HEK293 (cell line): ENCODE data around the gene SPEM3.

Experiments
- CTCF ChIA-PET: fragments of 350-600 bp; formaldehyde crosslinking; extraction: SDS; loops from one replicate; lab custom pipeline; 2021; ENCODE audit warnings: antibody characterized with exemption; lab: Yijun Ruan, JAX
- POLR2A ChIA-PET: fragments of 300-600 bp; formaldehyde crosslinking; extraction: SDS; loops from one replicate; lab custom pipeline; 2020; ENCODE audit warnings: antibody characterized with exemption, inconsistent platforms; lab: Yijun Ruan, JAX
- H3K27ac ChIP-seq: fragments of 200-500 bp; sonication (Bioruptor generic); 2 replicates; pipeline ENCODE4 v1.5.1; 2014; ENCODE audit warnings: low read depth, low read length, control low read depth, inconsistent platforms; ENCODE audit errors: extremely low read depth
- H3K36me3 ChIP-seq, 2 experiments: fragments of 200-500 bp in 1 of 2; sonication (Bioruptor generic) in 1 of 2; 1 replicate in 1 of 2; 2 replicates in 1 of 2; pipeline ENCODE4 v1.5.1; 2014 to 2017; ENCODE audit warnings: inconsistent platforms in 2 of 2, low read length in 2 of 2; ENCODE audit not compliant: control insufficient read depth in 2 of 2, insufficient read depth in 1 of 2
- H3K4me1 ChIP-seq: fragments of 200-500 bp; sonication (Bioruptor generic); 2 replicates; pipeline ENCODE4 v1.5.1; 2014; ENCODE audit warnings: mild to moderate bottlenecking, low read length, inconsistent platforms; ENCODE audit not compliant: control insufficient read depth, insufficient read depth
- H3K4me3 ChIP-seq: 2 replicates; pipeline ENCODE4 v1.5.1; 2011; ENCODE audit warnings: low read depth, mild to moderate bottlenecking, control low read depth, low read length, moderate library complexity
- H3K9me3 ChIP-seq: fragments of 200-500 bp; sonication (Bioruptor generic); 2 replicates; pipeline ENCODE4 v1.5.1; 2014; ENCODE audit warnings: low read depth, low read length, inconsistent platforms; ENCODE audit not compliant: control insufficient read depth, insufficient read depth
- EGR2 ChIP-seq: fragments of 450-650 bp; formaldehyde crosslinking; IDR thresholded peaks from 2 replicates; pipeline ENCODE4 v1.5.1; 2016; ENCODE audit warnings: low read depth, missing biosample characterization, missing genetic modification characterization
- KLF16 ChIP-seq: fragments of 450-650 bp; formaldehyde crosslinking; IDR thresholded peaks from 2 replicates; pipeline ENCODE4 v1.5.1; 2017; ENCODE audit warnings: missing biosample characterization, missing genetic modification characterization
- KLF8 ChIP-seq: fragments of 450-650 bp; formaldehyde crosslinking; IDR thresholded peaks from 2 replicates; pipeline ENCODE4 v1.5.1; 2016; ENCODE audit warnings: missing biosample characterization, missing genetic modification characterization
- ZBTB20 ChIP-seq: fragments of 450-650 bp; formaldehyde crosslinking; IDR thresholded peaks from 2 replicates; pipeline ENCODE4 v1.5.1; 2016; ENCODE audit warnings: missing biosample characterization, missing genetic modification characterization
- ZFHX2 ChIP-seq: fragments of 450-650 bp; formaldehyde crosslinking; conservative IDR thresholded peaks from 2 replicates; pipeline ENCODE4 v1.5.1; 2016; ENCODE audit warnings: missing biosample characterization, missing genetic modification characterization
- ZNF169 ChIP-seq: fragments of 450-650 bp; formaldehyde crosslinking; IDR thresholded peaks from 2 replicates; pipeline ENCODE4 v1.5.1; 2016; ENCODE audit warnings: missing biosample characterization, missing genetic modification characterization
- ZNF202 ChIP-seq: fragments of 450-650 bp; formaldehyde crosslinking; IDR thresholded peaks from 2 replicates; pipeline ENCODE4 v1.5.1; 2016; ENCODE audit warnings: missing biosample characterization, missing genetic modification characterization, borderline replicate concordance
- ZNF266 ChIP-seq: fragments of 450-650 bp; formaldehyde crosslinking; IDR thresholded peaks from 2 replicates; pipeline ENCODE4 v1.5.1; 2016; ENCODE audit warnings: missing biosample characterization, missing genetic modification characterization, low read depth
- ZNF423 ChIP-seq: fragments of 450-650 bp; formaldehyde crosslinking; IDR thresholded peaks from 2 replicates; pipeline ENCODE4 v1.5.1; 2016; ENCODE audit warnings: missing biosample characterization, missing genetic modification characterization
- ZNF501 ChIP-seq: fragments of 450-650 bp; formaldehyde crosslinking; IDR thresholded peaks from 2 replicates; pipeline ENCODE4 v1.5.1; 2016; ENCODE audit warnings: missing biosample characterization, missing genetic modification characterization
- ZNF529 ChIP-seq: fragments of 450-650 bp; formaldehyde crosslinking; IDR thresholded peaks from 2 replicates; pipeline ENCODE4 v1.5.1; 2017; ENCODE audit warnings: missing genetic modification characterization, missing biosample characterization; ENCODE audit not compliant: insufficient replicate concordance
- ZNF600 ChIP-seq: fragments of 450-650 bp; formaldehyde crosslinking; IDR thresholded peaks from 2 replicates; pipeline ENCODE4 v1.5.1; 2016; ENCODE audit warnings: missing biosample characterization, missing genetic modification characterization
- ZNF785 ChIP-seq: fragments of 450-650 bp; formaldehyde crosslinking; IDR thresholded peaks from 2 replicates; pipeline ENCODE4 v1.5.1; 2016; ENCODE audit warnings: missing biosample characterization, missing genetic modification characterization
- ZSCAN30 ChIP-seq: fragments of 450-650 bp; IDR thresholded peaks from 2 replicates; pipeline ENCODE4 v1.5.1; 2018; ENCODE audit warnings: missing biosample characterization, mild to moderate bottlenecking, missing genetic modification characterization, moderate library complexity
- TF ChIP-seq, protein P1 (sequence below): fragments of 450-650 bp; formaldehyde crosslinking; IDR thresholded peaks from 2 replicates; pipeline ENCODE4 v1.5.1; 2016; ENCODE audit warnings: missing biosample characterization, missing genetic modification characterization
- TF ChIP-seq, protein P2 (sequence below): fragments of 450-650 bp; formaldehyde crosslinking; IDR thresholded peaks from 2 replicates; pipeline ENCODE4 v1.5.1; 2016; ENCODE audit warnings: missing biosample characterization, missing genetic modification characterization
- TF ChIP-seq, protein P3 (sequence below): fragments of 450-650 bp; formaldehyde crosslinking; IDR thresholded peaks from 2 replicates; pipeline ENCODE4 v1.5.1; 2016; ENCODE audit warnings: missing biosample characterization, missing genetic modification characterization
- TF ChIP-seq, protein P4 (sequence below): fragments of 450-650 bp; formaldehyde crosslinking; IDR thresholded peaks from 2 replicates; pipeline ENCODE4 v1.5.1; 2016; ENCODE audit warnings: missing biosample characterization, missing genetic modification characterization
- TF ChIP-seq, protein P5 (sequence below): fragments of 450-650 bp; formaldehyde crosslinking; IDR thresholded peaks from 2 replicates; pipeline ENCODE4 v1.5.1; 2017; ENCODE audit warnings: missing biosample characterization, missing genetic modification characterization

The SPEM3 gene

DNA sequence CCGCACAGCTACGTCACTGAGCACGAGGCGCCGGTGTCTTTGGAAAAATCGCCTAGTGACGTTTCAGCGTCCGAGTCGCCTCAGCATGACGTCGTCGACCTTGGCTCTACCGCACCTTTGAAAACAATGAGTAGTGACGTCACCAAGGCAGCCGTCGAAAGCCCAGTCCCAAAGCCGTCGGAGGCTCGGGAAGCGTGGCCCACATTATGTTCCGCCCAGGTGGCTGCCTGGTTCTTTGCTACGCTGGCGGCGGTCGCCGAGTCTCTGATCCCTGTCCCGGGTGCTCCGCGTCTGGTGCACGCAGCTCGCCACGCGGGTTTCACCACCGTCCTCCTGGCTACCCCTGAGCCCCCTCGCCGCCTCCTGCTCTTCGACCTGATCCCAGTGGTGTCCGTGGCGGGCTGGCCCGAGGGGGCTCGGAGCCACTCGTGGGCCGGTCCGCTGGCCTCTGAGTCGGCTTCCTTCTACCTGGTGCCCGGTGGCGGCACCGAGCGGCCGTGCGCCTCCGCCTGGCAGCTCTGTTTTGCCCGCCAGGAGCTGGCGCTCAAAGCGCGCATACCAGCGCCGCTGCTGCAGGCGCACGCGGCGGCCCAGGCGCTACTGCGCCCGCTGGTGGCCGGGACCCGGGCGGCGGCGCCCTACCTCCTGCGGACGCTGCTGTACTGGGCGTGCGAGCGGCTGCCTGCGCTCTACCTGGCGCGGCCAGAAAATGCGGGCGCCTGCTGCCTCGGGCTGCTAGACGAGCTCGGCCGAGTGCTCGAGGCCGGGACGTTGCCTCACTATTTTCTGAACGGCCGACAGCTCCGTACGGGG lies 8.1 kb downstream of the SPEM3 start (continued):
- TF ChIP-seq, protein P1, sequence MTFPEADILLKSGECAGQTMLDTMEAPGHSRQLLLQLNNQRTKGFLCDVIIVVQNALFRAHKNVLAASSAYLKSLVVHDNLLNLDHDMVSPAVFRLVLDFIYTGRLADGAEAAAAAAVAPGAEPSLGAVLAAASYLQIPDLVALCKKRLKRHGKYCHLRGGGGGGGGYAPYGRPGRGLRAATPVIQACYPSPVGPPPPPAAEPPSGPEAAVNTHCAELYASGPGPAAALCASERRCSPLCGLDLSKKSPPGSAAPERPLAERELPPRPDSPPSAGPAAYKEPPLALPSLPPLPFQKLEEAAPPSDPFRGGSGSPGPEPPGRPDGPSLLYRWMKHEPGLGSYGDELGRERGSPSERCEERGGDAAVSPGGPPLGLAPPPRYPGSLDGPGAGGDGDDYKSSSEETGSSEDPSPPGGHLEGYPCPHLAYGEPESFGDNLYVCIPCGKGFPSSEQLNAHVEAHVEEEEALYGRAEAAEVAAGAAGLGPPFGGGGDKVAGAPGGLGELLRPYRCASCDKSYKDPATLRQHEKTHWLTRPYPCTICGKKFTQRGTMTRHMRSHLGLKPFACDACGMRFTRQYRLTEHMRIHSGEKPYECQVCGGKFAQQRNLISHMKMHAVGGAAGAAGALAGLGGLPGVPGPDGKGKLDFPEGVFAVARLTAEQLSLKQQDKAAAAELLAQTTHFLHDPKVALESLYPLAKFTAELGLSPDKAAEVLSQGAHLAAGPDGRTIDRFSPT (tag by site-specific recombination), result peak; percentile 32; the same call in 1 of the 2 replicates
- peak; percentile 36; the same call in 1 of the 2 replicates for TF ChIP-seq ZNF600 (tag by site-specific recombination)
- TF ChIP-seq, protein P2, sequence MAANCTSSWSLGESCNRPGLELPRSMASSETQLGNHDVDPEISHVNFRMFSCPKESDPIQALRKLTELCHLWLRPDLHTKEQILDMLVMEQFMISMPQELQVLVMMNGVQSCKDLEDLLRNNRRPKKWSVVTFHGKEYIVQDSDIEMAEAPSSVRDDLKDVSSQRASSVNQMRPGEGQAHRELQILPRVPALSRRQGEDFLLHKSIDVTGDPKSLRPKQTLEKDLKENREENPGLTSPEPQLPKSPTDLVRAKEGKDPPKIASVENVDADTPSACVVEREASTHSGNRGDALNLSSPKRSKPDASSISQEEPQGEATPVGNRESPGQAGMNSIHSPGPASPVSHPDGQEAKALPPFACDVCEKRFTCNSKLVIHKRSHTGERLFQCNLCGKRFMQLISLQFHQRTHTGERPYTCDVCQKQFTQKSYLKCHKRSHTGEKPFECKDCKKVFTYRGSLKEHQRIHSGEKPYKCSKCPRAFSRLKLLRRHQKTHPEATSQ (tag by site-specific recombination), result no peak
- TF ChIP-seq ZNF501 (tag by site-specific recombination), result no peak
- TF ChIP-seq, protein P3, sequence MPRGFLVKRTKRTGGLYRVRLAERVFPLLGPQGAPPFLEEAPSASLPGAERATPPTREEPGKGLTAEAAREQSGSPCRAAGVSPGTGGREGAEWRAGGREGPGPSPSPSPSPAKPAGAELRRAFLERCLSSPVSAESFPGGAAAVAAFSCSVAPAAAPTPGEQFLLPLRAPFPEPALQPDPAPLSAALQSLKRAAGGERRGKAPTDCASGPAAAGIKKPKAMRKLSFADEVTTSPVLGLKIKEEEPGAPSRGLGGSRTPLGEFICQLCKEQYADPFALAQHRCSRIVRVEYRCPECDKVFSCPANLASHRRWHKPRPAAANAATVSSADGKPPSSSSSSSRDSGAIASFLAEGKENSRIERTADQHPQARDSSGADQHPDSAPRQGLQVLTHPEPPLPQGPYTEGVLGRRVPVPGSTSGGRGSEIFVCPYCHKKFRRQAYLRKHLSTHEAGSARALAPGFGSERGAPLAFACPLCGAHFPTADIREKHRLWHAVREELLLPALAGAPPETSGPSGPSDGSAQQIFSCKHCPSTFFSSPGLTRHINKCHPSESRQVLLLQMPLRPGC (tag by site-specific recombination), result 0 out of 2 replicates have a peak, but pooled peaks have one; percentile 27
- no peak for TF ChIP-seq ZNF785 (tag by site-specific recombination)
- TF ChIP-seq ZSCAN30, result peak; percentile 83; the same call in 1 of the 2 replicates
- TF ChIP-seq KLF8 (tag by site-specific recombination), result peak; percentile 46; the same call in 1 of the 2 replicates

DNA sequence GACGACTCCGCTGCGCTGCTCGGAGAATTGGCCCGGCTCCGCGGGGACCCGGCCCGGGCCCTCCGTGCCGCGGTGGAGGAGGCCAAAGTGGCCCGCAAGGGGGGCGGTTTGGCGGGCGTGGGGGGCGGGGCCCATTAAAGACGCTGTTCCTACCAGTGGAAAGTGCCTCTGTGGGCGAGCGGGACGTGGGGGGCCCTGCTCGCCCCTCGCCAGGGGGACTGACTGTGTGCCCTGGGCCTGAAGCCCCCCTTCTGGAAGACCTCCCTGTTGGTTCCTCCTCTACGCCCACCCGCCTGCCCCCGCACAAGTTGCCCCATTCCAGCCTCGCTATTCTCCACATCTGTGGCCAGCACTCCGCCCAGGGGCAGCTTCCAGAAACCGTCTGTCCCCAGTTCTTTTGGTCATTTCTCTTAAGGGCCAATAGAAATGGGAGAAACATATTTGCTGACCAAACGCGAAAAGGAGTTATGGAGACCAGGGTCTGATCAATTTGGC lies 8.8 kb downstream of the SPEM3 start:
- Histone ChIP-seq H3K4me3 (no peak overlapping the region), H3K36me3 (no peaks in the 10 kb centered on the region), H3K4me1 (peaks cover 18% of the 10 kb centered on the region), H3K27ac (peak overlapping the region; percentile 9; the same call in 1 of the 2 replicates), H3K9me3 (no peaks in the 10 kb centered on the region)
- CTCF ChIA-PET, result interaction anchor here (0.6 to 3.9 kb wide), 28 partner anchors 8 to 377 kb away, joined by 3 to 37 read pairs (median 5); partner anchors contain the start of genes CHRNB1, NEURL4, SLC2A4 and SLC35G6
- TF ChIP-seq ZFHX2 (tag by site-specific recombination) (peak; percentile 49; the same call in 1 of the 2 replicates), KLF16 (no peak)
- POLR2A ChIA-PET, result interaction anchor here (0.7 to 3.5 kb wide), 6 partner anchors 8 to 81 kb away, joined by 3 to 45 read pairs (median 5); partner anchors contain the start of genes CHRNB1, POLR2A and TMEM256

DNA sequence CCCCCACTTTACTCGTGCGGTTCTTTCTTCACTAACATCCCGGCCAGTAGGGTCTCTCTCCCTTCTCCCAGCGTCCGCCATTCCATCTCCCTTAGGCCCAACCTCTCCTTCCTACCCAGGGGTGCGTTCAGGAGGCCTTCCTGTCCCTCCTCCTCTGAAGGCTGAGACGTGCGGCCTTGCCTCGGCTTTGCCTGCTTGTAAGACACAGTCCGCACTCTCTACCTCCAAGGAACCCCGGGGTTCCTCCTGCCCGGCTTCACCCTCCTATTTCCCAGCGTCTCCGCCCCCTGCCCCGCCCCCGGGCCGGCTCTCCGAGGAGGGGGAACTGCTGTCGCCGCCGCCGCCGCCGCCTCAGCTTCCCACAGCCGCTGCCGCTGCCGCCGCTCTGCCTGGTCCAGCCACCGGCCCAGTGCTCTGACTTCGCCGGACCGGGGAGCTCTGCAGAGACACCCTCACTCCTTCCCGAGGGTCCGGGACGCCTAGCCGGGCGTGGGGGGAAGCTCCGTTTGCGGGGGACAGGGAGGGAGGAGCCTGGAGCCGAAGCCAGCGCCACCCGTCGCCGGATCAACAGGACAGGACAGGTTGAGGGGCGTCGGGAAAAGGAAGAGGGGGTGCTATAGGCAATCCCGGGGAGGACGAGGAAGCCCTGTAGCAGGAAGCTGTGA lies 9.4 kb downstream of the SPEM3 start:
- no peaks in the 10 kb centered on the region for H3K9me3 ChIP-seq
- H3K36me3 ChIP-seq, result no peaks in the 10 kb centered on the region
- H3K4me3 ChIP-seq, result no peak overlapping the region
- POLR2A ChIA-PET, result interaction anchor here (0.5 kb wide), 1 partner anchor 757 kb away, joined by 4 read pairs; no protein-coding TSS in a partner anchor
- 0 out of 2 replicates have a peak overlapping the region, but pooled peaks have one; percentile 9 for H3K27ac ChIP-seq
- CTCF ChIA-PET, result interaction anchor here (0.8 to 3.9 kb wide), 4 partner anchors 7 to 123 kb away, joined by 3 to 37 read pairs (median 8); partner anchors contain the start of genes CHRNB1 and TMEM95
- peaks cover 18% of the 10 kb centered on the region for H3K4me1 ChIP-seq
- TF ChIP-seq ZBTB20 (tag by site-specific recombination) (no peak), ZNF202 (tag by site-specific recombination) (no peak), ZNF423 (tag by site-specific recombination) (no peak), ZNF266 (no peak), ZNF169 (tag by site-specific recombination) (no peak), ZNF529 (tag by site-specific recombination) (no peak), EGR2 (no peak)
- TF ChIP-seq, protein P4, sequence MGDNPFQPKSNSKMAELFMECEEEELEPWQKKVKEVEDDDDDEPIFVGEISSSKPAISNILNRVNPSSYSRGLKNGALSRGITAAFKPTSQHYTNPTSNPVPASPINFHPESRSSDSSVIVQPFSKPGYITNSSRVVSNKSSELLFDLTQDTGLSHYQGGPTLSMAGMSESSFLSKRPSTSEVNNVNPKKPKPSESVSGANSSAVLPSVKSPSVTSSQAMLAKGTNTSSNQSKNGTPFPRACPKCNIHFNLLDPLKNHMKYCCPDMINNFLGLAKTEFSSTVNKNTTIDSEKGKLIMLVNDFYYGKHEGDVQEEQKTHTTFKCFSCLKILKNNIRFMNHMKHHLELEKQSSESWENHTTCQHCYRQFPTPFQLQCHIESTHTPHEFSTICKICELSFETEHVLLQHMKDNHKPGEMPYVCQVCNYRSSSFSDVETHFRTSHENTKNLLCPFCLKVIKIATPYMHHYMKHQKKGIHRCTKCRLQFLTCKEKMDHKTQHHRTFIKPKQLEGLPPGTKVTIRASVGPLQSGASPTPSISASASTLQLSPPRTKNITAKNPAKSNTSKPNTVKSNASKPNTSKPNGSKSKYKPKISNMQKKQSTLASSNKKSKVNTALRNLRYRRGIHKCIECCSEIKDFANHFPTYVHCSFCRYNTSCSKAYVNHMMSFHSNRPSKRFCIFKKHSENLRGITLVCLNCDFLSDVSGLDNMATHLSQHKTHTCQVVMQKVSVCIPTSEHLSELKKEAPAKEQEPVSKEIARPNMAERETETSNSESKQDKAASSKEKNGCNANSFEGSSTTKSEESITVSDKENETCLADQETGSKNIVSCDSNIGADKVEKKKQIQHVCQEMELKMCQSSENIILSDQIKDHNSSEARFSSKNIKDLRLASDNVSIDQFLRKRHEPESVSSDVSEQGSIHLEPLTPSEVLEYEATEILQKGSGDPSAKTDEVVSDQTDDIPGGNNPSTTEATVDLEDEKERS (tag by site-specific recombination), result no peak
- TF ChIP-seq, protein P5, sequence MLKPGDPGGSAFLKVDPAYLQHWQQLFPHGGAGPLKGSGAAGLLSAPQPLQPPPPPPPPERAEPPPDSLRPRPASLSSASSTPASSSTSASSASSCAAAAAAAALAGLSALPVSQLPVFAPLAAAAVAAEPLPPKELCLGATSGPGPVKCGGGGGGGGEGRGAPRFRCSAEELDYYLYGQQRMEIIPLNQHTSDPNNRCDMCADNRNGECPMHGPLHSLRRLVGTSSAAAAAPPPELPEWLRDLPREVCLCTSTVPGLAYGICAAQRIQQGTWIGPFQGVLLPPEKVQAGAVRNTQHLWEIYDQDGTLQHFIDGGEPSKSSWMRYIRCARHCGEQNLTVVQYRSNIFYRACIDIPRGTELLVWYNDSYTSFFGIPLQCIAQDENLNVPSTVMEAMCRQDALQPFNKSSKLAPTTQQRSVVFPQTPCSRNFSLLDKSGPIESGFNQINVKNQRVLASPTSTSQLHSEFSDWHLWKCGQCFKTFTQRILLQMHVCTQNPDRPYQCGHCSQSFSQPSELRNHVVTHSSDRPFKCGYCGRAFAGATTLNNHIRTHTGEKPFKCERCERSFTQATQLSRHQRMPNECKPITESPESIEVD (tag by site-specific recombination), result no peak
